Parathyroid adenoma (tissue), 2 donors: ENCODE data around the gene SKAP1.

Source experiments
- H2AFZ ChIP-seq: fragments of 300-600 bp; sonication (generic); one replicate; pipeline ENCODE4 v1.7.0; 2017; ENCODE audit warnings: antibody characterized with exemption, mild to moderate bottlenecking
- H3K27ac ChIP-seq: fragments of 300-600 bp; sonication (generic); one replicate; pipeline ENCODE4 v1.7.0; 2017
- H3K27me3 ChIP-seq: fragments of 300-600 bp; sonication (generic); one replicate; pipeline ENCODE4 v1.7.0; 2017; ENCODE audit warnings: low read length; ENCODE audit not compliant: control insufficient read depth, insufficient read depth
- H3K36me3 ChIP-seq: fragments of 300-600 bp; sonication (generic); one replicate; pipeline ENCODE4 v1.7.0; 2017; ENCODE audit warnings: low read length; ENCODE audit not compliant: control insufficient read depth, insufficient read depth
- H3K4me1 ChIP-seq: fragments of 300-600 bp; sonication (generic); one replicate; pipeline ENCODE4 v1.7.0; 2017; ENCODE audit warnings: control low read depth
- H3K4me2 ChIP-seq: fragments of 300-600 bp; sonication (generic); one replicate; pipeline ENCODE4 v1.7.0; 2017; ENCODE audit warnings: low read length
- H3K4me3 ChIP-seq: fragments of 300-600 bp; sonication (generic); one replicate; pipeline ENCODE4 v1.7.0; 2017; ENCODE audit warnings: low read depth, low read length
- H3K79me2 ChIP-seq: fragments of 300-600 bp; sonication (generic); one replicate; pipeline ENCODE4 v1.7.0; 2017; ENCODE audit warnings: control low read depth
- H3K9ac ChIP-seq: fragments of 300-600 bp; sonication (generic); one replicate; pipeline ENCODE4 v1.7.0; 2017; ENCODE audit warnings: mild to moderate bottlenecking
- H3K9me3 ChIP-seq: fragments of 300-600 bp; sonication (generic); one replicate; pipeline ENCODE4 v1.7.0; 2017; ENCODE audit warnings: low read length; ENCODE audit not compliant: control insufficient read depth
- TF ChIP-seq, protein P1 (sequence below): fragments of 300-600 bp; sonication (generic); IDR thresholded peaks from one replicate; pipeline ENCODE4 v1.7.0; 2017; ENCODE audit warnings: antibody characterized with exemption, mild to moderate bottlenecking
- donor health status: primary hyperparathyroidism.

SKAP1 gene

DNA sequence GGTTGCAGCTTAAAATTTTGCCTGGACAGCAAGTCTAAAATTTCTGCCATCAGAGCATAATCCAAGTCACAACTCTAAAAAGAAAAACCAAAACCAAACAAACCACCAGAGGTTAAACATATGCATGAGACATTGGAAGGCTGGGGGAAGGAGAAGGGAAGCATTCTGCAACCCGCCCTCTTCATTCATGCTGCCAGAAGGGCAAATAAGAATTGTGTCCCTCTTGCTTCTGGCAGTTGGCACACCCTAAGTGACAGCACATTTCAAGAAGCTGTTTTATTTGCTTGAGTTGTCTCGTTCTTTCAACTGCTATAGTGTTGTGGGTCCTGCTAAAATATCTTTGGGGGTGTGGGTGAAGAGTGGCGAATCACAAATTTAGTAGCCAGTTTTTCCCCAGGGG lies 99.6 kb downstream of the SKAP1 start:
- H3K27me3 ChIP-seq: no peaks in the 10 kb centered on the region

DNA sequence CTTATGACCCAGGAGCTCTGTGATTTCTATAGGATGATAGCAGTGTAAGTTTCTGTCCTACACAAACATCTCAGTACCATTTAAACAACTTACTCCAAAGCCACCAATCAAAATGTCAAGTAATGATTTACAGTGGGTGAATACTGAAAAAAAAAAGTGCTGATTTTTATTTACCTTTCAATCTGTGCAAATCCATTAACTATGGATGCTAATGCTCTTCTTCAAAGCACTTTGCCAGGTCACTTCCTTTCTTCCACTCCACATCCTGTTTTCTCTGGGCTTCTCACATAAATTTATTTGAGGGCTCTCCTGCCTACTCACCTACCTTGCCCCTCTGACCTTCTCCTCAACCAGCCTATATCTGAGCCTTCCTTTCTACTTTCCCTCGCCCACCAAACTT lies 101.6 kb downstream of the SKAP1 start:
- no peaks in the 10 kb centered on the region for H3K79me2 ChIP-seq
- H3K4me2 ChIP-seq: no peak overlapping the region
- H3K4me3 ChIP-seq: no peak overlapping the region
- no peaks in the 10 kb centered on the region for H3K4me1 ChIP-seq
- TF ChIP-seq, protein P1, sequence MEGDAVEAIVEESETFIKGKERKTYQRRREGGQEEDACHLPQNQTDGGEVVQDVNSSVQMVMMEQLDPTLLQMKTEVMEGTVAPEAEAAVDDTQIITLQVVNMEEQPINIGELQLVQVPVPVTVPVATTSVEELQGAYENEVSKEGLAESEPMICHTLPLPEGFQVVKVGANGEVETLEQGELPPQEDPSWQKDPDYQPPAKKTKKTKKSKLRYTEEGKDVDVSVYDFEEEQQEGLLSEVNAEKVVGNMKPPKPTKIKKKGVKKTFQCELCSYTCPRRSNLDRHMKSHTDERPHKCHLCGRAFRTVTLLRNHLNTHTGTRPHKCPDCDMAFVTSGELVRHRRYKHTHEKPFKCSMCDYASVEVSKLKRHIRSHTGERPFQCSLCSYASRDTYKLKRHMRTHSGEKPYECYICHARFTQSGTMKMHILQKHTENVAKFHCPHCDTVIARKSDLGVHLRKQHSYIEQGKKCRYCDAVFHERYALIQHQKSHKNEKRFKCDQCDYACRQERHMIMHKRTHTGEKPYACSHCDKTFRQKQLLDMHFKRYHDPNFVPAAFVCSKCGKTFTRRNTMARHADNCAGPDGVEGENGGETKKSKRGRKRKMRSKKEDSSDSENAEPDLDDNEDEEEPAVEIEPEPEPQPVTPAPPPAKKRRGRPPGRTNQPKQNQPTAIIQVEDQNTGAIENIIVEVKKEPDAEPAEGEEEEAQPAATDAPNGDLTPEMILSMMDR: no peak
- H3K9me3 ChIP-seq: no peaks in the 10 kb centered on the region
- no peaks in the 10 kb centered on the region for H3K36me3 ChIP-seq
- H3K27ac ChIP-seq: no peak overlapping the region
- H2AFZ ChIP-seq: no peak overlapping the region
- H3K9ac ChIP-seq: no peak overlapping the region
- no peaks in the 10 kb centered on the region for H3K27me3 ChIP-seq

More for the DNA sequence above, 99.6 kb downstream of the SKAP1 start:
- Histone ChIP-seq H3K4me1 (no peaks in the 10 kb centered on the region), H2AFZ (no peak overlapping the region), H3K4me2 (no peak overlapping the region), H3K27ac (no peak overlapping the region), H3K36me3 (no peaks in the 10 kb centered on the region), H3K79me2 (no peaks in the 10 kb centered on the region), H3K4me3 (no peak overlapping the region), H3K9ac (no peak overlapping the region), H3K9me3 (no peaks in the 10 kb centered on the region)
- TF ChIP-seq, protein P1: no peak

- Histone ChIP-seq H3K4me2 (no peak overlapping the region), H3K9ac (no peak overlapping the region), H3K27me3 (no peaks in the 10 kb centered on the region), H3K36me3 (no peaks in the 10 kb centered on the region), H3K27ac (no peak overlapping the region), H2AFZ (no peak overlapping the region), H3K9me3 (no peaks in the 10 kb centered on the region), H3K79me2 (no peaks in the 10 kb centered on the region), H3K4me3 (no peak overlapping the region), H3K4me1 (no peaks in the 10 kb centered on the region)
- TF ChIP-seq, protein P1: no peak
Observed at GRCh38 chr17:48326310-48326709, 103.7 kb downstream of the SKAP1 start.

- Histone ChIP-seq H3K27ac (no peak overlapping the region), H3K79me2 (no peaks in the 10 kb centered on the region), H3K36me3 (no peaks in the 10 kb centered on the region), H3K4me1 (no peaks in the 10 kb centered on the region), H3K4me3 (no peak overlapping the region), H3K27me3 (no peaks in the 10 kb centered on the region), H3K9me3 (no peaks in the 10 kb centered on the region), H3K4me2 (no peak overlapping the region), H2AFZ (no peak overlapping the region), H3K9ac (no peak overlapping the region)
- TF ChIP-seq, protein P1: no peak
Observed at GRCh38 chr17:48322060-48322459, 108.0 kb downstream of the SKAP1 start.

- no peak overlapping the region for H3K4me3 ChIP-seq
- TF ChIP-seq, protein P1: no peak
- H2AFZ ChIP-seq: no peak overlapping the region
- no peaks in the 10 kb centered on the region for H3K4me1 ChIP-seq
- no peak overlapping the region for H3K9ac ChIP-seq
- no peak overlapping the region for H3K4me2 ChIP-seq
- H3K9me3 ChIP-seq: no peaks in the 10 kb centered on the region
- H3K27ac ChIP-seq: no peak overlapping the region
- H3K79me2 ChIP-seq: no peaks in the 10 kb centered on the region
- no peaks in the 10 kb centered on the region for H3K27me3 ChIP-seq
- H3K36me3 ChIP-seq: no peaks in the 10 kb centered on the region
Observed at GRCh38 chr17:48317732-48318131, 112.3 kb downstream of the SKAP1 start.
